Upper lobe of left lung (tissue), 6 donors: Measurements from ENCODE around the gene CTDSP1. TPM values are rescaled to one million over a fixed set of nuclear protein-coding genes. Genes with fewer than 3 reads are reported as not detected.
A peak's percentile ranks its signal among the peaks of the same experiment; 100 is the strongest.

Source experiments
- ATAC-seq, 2 donors: fragments of 200-7000 bp; cut with Tn5 transposase; one replicate each; pipeline ENCODE4 v1.9.1; 2022; ENCODE audit warnings: mild to moderate bottlenecking in 2 of 2, moderate library complexity in 2 of 2; ENCODE audit not compliant: low FRiP score in 2 of 2
- DNase-seq, 2 donors: peaks; one replicate each; pipeline ENCODE4 v3.0.0-alpha.2; 2019 to 2020
- H3K27ac ChIP-seq, 4 donors: fragments of 200-600 bp; sonication (generic); one replicate each; pipeline ENCODE4 v1.5.1; 2016 to 2019
- H3K27me3 ChIP-seq, 4 donors: fragments of 200-600 bp; sonication (generic); one replicate each; pipeline ENCODE4 v1.5.1; 2017 to 2019
- H3K36me3 ChIP-seq, 4 donors: fragments of 200-600 bp; sonication (generic); one replicate each; pipeline ENCODE4 v1.5.1; 2016 to 2019
- H3K4me1 ChIP-seq, 4 donors: fragments of 200-600 bp; sonication (generic); one replicate each; pipeline ENCODE4 v1.5.1; 2018 to 2019
- H3K4me3 ChIP-seq, 4 donors: fragments of 200-600 bp; sonication (generic); one replicate each; pipeline ENCODE4 v1.5.1; 2017 to 2019; ENCODE audit warnings: mild to moderate bottlenecking in 2 of 4, moderate library complexity in 1 of 4
- H3K9me3 ChIP-seq, 4 donors: fragments of 200-600 bp; sonication (generic); one replicate each; pipeline ENCODE4 v1.5.1; 2018 to 2019
- CTCF ChIP-seq, 6 experiments: fragments of 450-650 bp in 4 of 6; fragments of 200-600 bp in 2 of 6; sonication (generic) in 2 of 6; IDR thresholded peaks; one replicate each; pipeline ENCODE4 v1.5.1; 2016 to 2019; ENCODE audit warnings: antibody characterized with exemption in 6 of 6
- EP300 ChIP-seq, 4 donors: sonication (generic); formaldehyde crosslinking; IDR thresholded peaks; one replicate each; pipeline ENCODE4 v1.5.1; 2017; ENCODE audit warnings: antibody characterized with exemption in 4 of 4, control low read depth in 2 of 4
- POLR2A ChIP-seq, 4 donors: fragments of 450-650 bp; IDR thresholded peaks; one replicate each; pipeline ENCODE4 v1.5.1; 2016 to 2017; ENCODE audit warnings: antibody characterized with exemption in 4 of 4, mild to moderate bottlenecking in 2 of 4
- POLR2AphosphoS5 ChIP-seq, 2 donors: sonication (generic); formaldehyde crosslinking; IDR thresholded peaks; one replicate each; pipeline ENCODE4 v1.5.1; 2017; ENCODE audit warnings: antibody characterized with exemption in 2 of 2
- WGBS, 2 donors: methylation state at CpG; one replicate each; pipeline ENCODE4 v1.1.5; 2017 to 2018; 5-methylcytosine and 5-hydroxymethylcytosine counted together
- total RNA-seq, 6 donors: library from RNA; depleted of rRNA in 4 of 6; stranded (reverse); fragments of >200 nt in 4 of 6; gene quantifications; one replicate each; pipeline versions ENCODE4 v1.1.0 to v1.2.1, GENCODE V29; 2016 to 2021
- donor health status: DM: no; HTN: no; CAD: no; lungs with moderate emphysema.
- donor health status: DM: no; HTN: yes; CAD: no; lungs with severe emphysema.

Gene CTDSP1
- total RNA-seq, 6 donors from 2014 or later = 96.6 to 239 (median 189) TPM

- WGBS, 2 donors = 78 to 80% methylated on average over 4 of the region's 4 CpGs
- no peaks in the 10 kb centered on the region for H3K27me3 ChIP-seq
- H3K36me3 ChIP-seq = no peaks in the 10 kb centered on the region
- no peak for TF ChIP-seq CTCF (IDR thresholded peaks at IDR 0.05)
- TF ChIP-seq POLR2A (IDR thresholded peaks at IDR 0.05) = peak in 1 of 4 donors; percentile 58
- peak in 1 of 2 donors; percentile 71 for DNase-seq
- peak overlapping the region in 3 of 4 donors; percentile 22 to 66 (median 58) for H3K27ac ChIP-seq
- H3K4me3 ChIP-seq = no peak overlapping the region
- peak in 1 of 2 donors; percentile 67 for ATAC-seq
- H3K9me3 ChIP-seq = no peaks in the 10 kb centered on the region
- peaks cover 3 to 22% (median 15%) of the 10 kb centered on the region in 4 donors for H3K4me1 ChIP-seq
These were observed 39.2 kb upstream of the CTDSP1 start for GRCh38 chr2:218360453-218360852.

GRCh38 chr2:218362606-218363005, 37.1 kb upstream of the CTDSP1 start:
- ATAC-seq (no peak), DNase-seq (no peak)
- Histone ChIP-seq H3K27ac (peak overlapping the region in 1 of 4 donors; percentile 70), H3K4me1 (peaks cover 0 to 18% (median 7%) of the 10 kb centered on the region in 4 donors), H3K4me3 (no peak overlapping the region), H3K27me3 (no peaks in the 10 kb centered on the region), H3K36me3 (no peaks in the 10 kb centered on the region), H3K9me3 (peaks cover 0 to 4% (median 0%) of the 10 kb centered on the region in 4 donors)
- no peak for TF ChIP-seq CTCF (IDR thresholded peaks at IDR 0.05)
- no peak for TF ChIP-seq POLR2A (IDR thresholded peaks at IDR 0.05)
- no peak for TF ChIP-seq EP300 (IDR thresholded peaks at IDR 0.05)
- TF ChIP-seq POLR2AphosphoS5 (IDR thresholded peaks at IDR 0.05) = no peak
- 89 to 94% methylated on average over 8 of the region's 8 CpGs for WGBS, 2 donors

- peak overlapping the region in 3 of 4 donors; percentile 49 to 70 (median 67) for H3K27ac ChIP-seq
- H3K4me3 ChIP-seq = no peak overlapping the region
- DNase-seq = no peak
- 77 to 83% methylated on average over 3 of the region's 3 CpGs for WGBS, 2 donors
- no peak for TF ChIP-seq POLR2A (IDR thresholded peaks at IDR 0.05)
- TF ChIP-seq EP300 (IDR thresholded peaks at IDR 0.05) = no peak
- no peak for TF ChIP-seq POLR2AphosphoS5 (IDR thresholded peaks at IDR 0.05)
- no peak for TF ChIP-seq CTCF (IDR thresholded peaks at IDR 0.05)
- ATAC-seq = no peak
- no peaks in the 10 kb centered on the region for H3K36me3 ChIP-seq
- H3K9me3 ChIP-seq = peaks cover 0 to 4% (median 0%) of the 10 kb centered on the region in 4 donors
- no peaks in the 10 kb centered on the region for H3K27me3 ChIP-seq
- H3K4me1 ChIP-seq = peaks cover 6 to 30% (median 15%) of the 10 kb centered on the region in 4 donors
These were observed 35.9 kb upstream of the CTDSP1 start for GRCh38 chr2:218363736-218364135.

GRCh38 chr2:218364196-218364595, 35.5 kb upstream of the CTDSP1 start:
- H3K27me3 ChIP-seq = no peaks in the 10 kb centered on the region
- H3K36me3 ChIP-seq = no peaks in the 10 kb centered on the region
- TF ChIP-seq EP300 (IDR thresholded peaks at IDR 0.05) (no peak), CTCF (IDR thresholded peaks at IDR 0.05) (no peak), POLR2AphosphoS5 (IDR thresholded peaks at IDR 0.05) (no peak), POLR2A (IDR thresholded peaks at IDR 0.05) (no peak)
- no peak for ATAC-seq
- DNase-seq = no peak
- peak overlapping the region in 3 of 4 donors; percentile 49 to 70 (median 67) for H3K27ac ChIP-seq
- peaks cover 11 to 34% (median 19%) of the 10 kb centered on the region in 4 donors for H3K4me1 ChIP-seq
- H3K4me3 ChIP-seq = no peak overlapping the region
- H3K9me3 ChIP-seq = peaks cover 0 to 4% (median 0%) of the 10 kb centered on the region in 4 donors
- WGBS, 2 donors = 91 to 97% methylated on average over 6 of the region's 6 CpGs
